Parathyroid adenoma (tissue), 2 donors: ENCODE results near the gene CA5A.

Experiments
- H2AFZ ChIP-seq: fragments of 300-600 bp; sonication (generic); one replicate; pipeline ENCODE4 v1.7.0; 2017; ENCODE audit warnings: antibody characterized with exemption, mild to moderate bottlenecking
- H3K27ac ChIP-seq: fragments of 300-600 bp; sonication (generic); one replicate; pipeline ENCODE4 v1.7.0; 2017
- H3K27me3 ChIP-seq: fragments of 300-600 bp; sonication (generic); one replicate; pipeline ENCODE4 v1.7.0; 2017; ENCODE audit warnings: low read length; ENCODE audit not compliant: control insufficient read depth, insufficient read depth
- H3K36me3 ChIP-seq: fragments of 300-600 bp; sonication (generic); one replicate; pipeline ENCODE4 v1.7.0; 2017; ENCODE audit warnings: low read length; ENCODE audit not compliant: control insufficient read depth, insufficient read depth
- H3K4me1 ChIP-seq: fragments of 300-600 bp; sonication (generic); one replicate; pipeline ENCODE4 v1.7.0; 2017; ENCODE audit warnings: control low read depth
- H3K4me2 ChIP-seq: fragments of 300-600 bp; sonication (generic); one replicate; pipeline ENCODE4 v1.7.0; 2017; ENCODE audit warnings: low read length
- H3K4me3 ChIP-seq: fragments of 300-600 bp; sonication (generic); one replicate; pipeline ENCODE4 v1.7.0; 2017; ENCODE audit warnings: low read depth, low read length
- H3K79me2 ChIP-seq: fragments of 300-600 bp; sonication (generic); one replicate; pipeline ENCODE4 v1.7.0; 2017; ENCODE audit warnings: control low read depth
- H3K9ac ChIP-seq: fragments of 300-600 bp; sonication (generic); one replicate; pipeline ENCODE4 v1.7.0; 2017; ENCODE audit warnings: mild to moderate bottlenecking
- H3K9me3 ChIP-seq: fragments of 300-600 bp; sonication (generic); one replicate; pipeline ENCODE4 v1.7.0; 2017; ENCODE audit warnings: low read length; ENCODE audit not compliant: control insufficient read depth
- CTCF ChIP-seq: fragments of 300-600 bp; sonication (generic); IDR thresholded peaks from one replicate; pipeline ENCODE4 v1.7.0; 2017; ENCODE audit warnings: antibody characterized with exemption, mild to moderate bottlenecking
- donor health status: primary hyperparathyroidism.

The CA5A gene

GRCh38 chr16:87922250-87922871 lies 14.0 kb downstream of the CA5A start:
- no peak overlapping the region for H3K9ac ChIP-seq
- H3K4me2 ChIP-seq: no peak overlapping the region

GRCh38 chr16:87921236-87921773 lies 15.0 kb downstream of the CA5A start:
- no peaks in the 10 kb centered on the region for H3K79me2 ChIP-seq
- H3K27ac ChIP-seq: no peak overlapping the region
- no peak overlapping the region for H3K4me2 ChIP-seq
- peaks cover 13% of the 10 kb centered on the region for H3K4me1 ChIP-seq
- no peaks in the 10 kb centered on the region for H3K27me3 ChIP-seq
- H3K36me3 ChIP-seq: no peaks in the 10 kb centered on the region
- H3K9ac ChIP-seq: no peak overlapping the region
- no peak overlapping the region for H2AFZ ChIP-seq
- no peak overlapping the region for H3K4me3 ChIP-seq
- TF ChIP-seq CTCF: no peak
- H3K9me3 ChIP-seq: no peaks in the 10 kb centered on the region

More at GRCh38 chr16:87922250-87922871, 14.0 kb downstream of the CA5A start:
- H3K9me3 ChIP-seq: no peaks in the 10 kb centered on the region
- TF ChIP-seq CTCF: no peak
- H3K79me2 ChIP-seq: no peaks in the 10 kb centered on the region
- peak overlapping the region; percentile 38 for H2AFZ ChIP-seq
- H3K4me1 ChIP-seq: peaks cover 13% of the 10 kb centered on the region
- H3K4me3 ChIP-seq: no peak overlapping the region
- no peaks in the 10 kb centered on the region for H3K27me3 ChIP-seq
- H3K36me3 ChIP-seq: no peaks in the 10 kb centered on the region
- no peak overlapping the region for H3K27ac ChIP-seq

- H3K9ac ChIP-seq: no peak overlapping the region
- no peaks in the 10 kb centered on the region for H3K36me3 ChIP-seq
- H3K4me2 ChIP-seq: no peak overlapping the region
- no peaks in the 10 kb centered on the region for H3K27me3 ChIP-seq
- H3K79me2 ChIP-seq: no peaks in the 10 kb centered on the region
- H2AFZ ChIP-seq: no peak overlapping the region
- no peak overlapping the region for H3K4me3 ChIP-seq
- TF ChIP-seq CTCF: no peak
- no peak overlapping the region for H3K27ac ChIP-seq
- no peaks in the 10 kb centered on the region for H3K9me3 ChIP-seq
- peaks cover 5% of the 10 kb centered on the region for H3K4me1 ChIP-seq
These were observed 16.7 kb downstream of the CA5A start for GRCh38 chr16:87919681-87919994.

GRCh38 chr16:87918866-87919680 lies 17.3 kb downstream of the CA5A start:
- H3K79me2 ChIP-seq: no peaks in the 10 kb centered on the region
- H3K27me3 ChIP-seq: no peaks in the 10 kb centered on the region
- no peak for TF ChIP-seq CTCF
- H3K36me3 ChIP-seq: no peaks in the 10 kb centered on the region
- H3K4me2 ChIP-seq: no peak overlapping the region
- no peak overlapping the region for H3K4me3 ChIP-seq
- H3K9ac ChIP-seq: no peak overlapping the region
- peaks cover 5% of the 10 kb centered on the region for H3K4me1 ChIP-seq
- H2AFZ ChIP-seq: no peak overlapping the region
- H3K9me3 ChIP-seq: no peaks in the 10 kb centered on the region
- H3K27ac ChIP-seq: no peak overlapping the region
